ENCODE results near the gene ZGRF1.
"Not testable (repeated sequence)": the region's sequence is repeated elsewhere in the genome, so short reads cannot be mapped to it uniquely, and the experiment has no call there.

ZGRF1 gene

GRCh38 chr4:112557676-112558411, 78.9 kb downstream of the ZGRF1 start:
- DNase-seq (ENCODE audit: low read depth) = no peak

GRCh38 chr4:112554271-112554670, 82.4 kb downstream of the ZGRF1 start:
- DNase-seq (ENCODE audit: low read depth) = not testable (repeated sequence)

- DNase-seq (ENCODE audit: low read depth) = no peak
These were observed 84.0 kb downstream of the ZGRF1 start for GRCh38 chr4:112552668-112553067.

- no peak for DNase-seq (ENCODE audit: low read depth)
These were observed 86.0 kb downstream of the ZGRF1 start for GRCh38 chr4:112550728-112551127.

- DNase-seq (ENCODE audit: low read depth) = no peak
These were observed 90.2 kb downstream of the ZGRF1 start for GRCh38 chr4:112546476-112546875.

GRCh38 chr4:112545346-112545745, 91.4 kb downstream of the ZGRF1 start:
- no peak for DNase-seq (ENCODE audit: low read depth)

GRCh38 chr4:112540695-112541094, 96.0 kb downstream of the ZGRF1 start:
- no peak for DNase-seq (ENCODE audit: low read depth)

GRCh38 chr4:112536123-112536522, 100.6 kb downstream of the ZGRF1 start:
- DNase-seq (ENCODE audit: low read depth) = no peak

- no peak for DNase-seq (ENCODE audit: low read depth)
These were observed 104.4 kb downstream of the ZGRF1 start for GRCh38 chr4:112532267-112532666.

- DNase-seq (ENCODE audit: low read depth) = no peak
These were observed 105.6 kb downstream of the ZGRF1 start for GRCh38 chr4:112531146-112531545.

- DNase-seq (ENCODE audit: low read depth) = no peak
These were observed 110.6 kb downstream of the ZGRF1 start for GRCh38 chr4:112526061-112526460.

- peak; percentile 61 for DNase-seq (ENCODE audit: low read depth)
These were observed 112.8 kb downstream of the ZGRF1 start for GRCh38 chr4:112523764-112524505.

- DNase-seq (ENCODE audit: low read depth) = no peak
These were observed 113.5 kb downstream of the ZGRF1 start for GRCh38 chr4:112523008-112523721.

- DNase-seq (ENCODE audit: low read depth) = not testable (repeated sequence)
These were observed 114.3 kb downstream of the ZGRF1 start for GRCh38 chr4:112522431-112522830.

- DNase-seq (ENCODE audit: low read depth) = no peak
These were observed 115.3 kb downstream of the ZGRF1 start for GRCh38 chr4:112521123-112522023.

- no peak for DNase-seq (ENCODE audit: low read depth)
These were observed 116.0 kb downstream of the ZGRF1 start for GRCh38 chr4:112520598-112521122.

GRCh38 chr4:112519689-112520597, 116.8 kb downstream of the ZGRF1 start:
- DNase-seq (ENCODE audit: low read depth) = no peak

- DNase-seq (ENCODE audit: low read depth) = no peak
These were observed 118.0 kb downstream of the ZGRF1 start for GRCh38 chr4:112518675-112519074.

GRCh38 chr4:112517911-112518310, 118.8 kb downstream of the ZGRF1 start:
- DNase-seq (ENCODE audit: low read depth) = no peak

- DNase-seq (ENCODE audit: low read depth) = no peak
These were observed 119.6 kb downstream of the ZGRF1 start for GRCh38 chr4:112517067-112517634.

All from stimulated activated CD8-positive, alpha-beta memory T cell treated with anti-CD3 and anti-CD28 coated beads, Interleukin-15, amount 100 ng/mL, for 24 hours (primary cell).